ENCODE measurements around the gene RNF213. TPM values are rescaled to one million over a fixed set of nuclear protein-coding genes. Genes with fewer than 3 reads are reported as not detected.
A peak's percentile ranks its signal among the peaks of the same experiment; 100 is the strongest.
"Not testable (repeated sequence)": the region's sequence is repeated elsewhere in the genome, so short reads cannot be mapped to it uniquely, and the experiment has no call there.

The RNF213 gene
- polyA plus RNA-seq, 4 donors: 35.4 to 71.4 (median 53.0) TPM

DNA sequence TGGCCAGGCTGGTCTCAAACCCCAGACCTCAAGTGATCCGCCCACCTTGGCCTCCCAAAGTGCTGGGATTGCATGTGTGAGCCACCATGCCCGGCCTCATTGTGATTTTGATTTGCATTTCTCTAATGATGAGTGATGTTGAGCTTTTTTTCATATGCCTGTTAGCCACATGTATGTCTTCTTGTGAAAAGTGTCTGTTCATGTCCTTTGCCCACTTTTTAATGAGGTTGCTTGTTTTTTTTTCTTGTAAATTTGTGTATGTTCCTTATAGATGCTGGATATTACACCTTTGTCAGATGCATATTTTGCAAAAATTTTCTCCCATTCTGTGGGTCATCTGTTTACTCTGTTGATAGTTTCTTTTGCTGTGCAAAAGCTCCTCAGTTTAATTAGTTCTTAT is 40.1 kb downstream of the RNF213 start:
- not testable (repeated sequence) for FAIRE-seq; H3K4me1 ChIP-seq (ENCODE audit: control insufficient read depth in 3 of 3, insufficient read depth in 2 of 3, low read depth in 1 of 3, low read length in 2 of 3); H3K27ac ChIP-seq (ENCODE audit: low read depth in 1 of 3, low read length in 2 of 3); DNase-seq; H3K4me3 ChIP-seq (ENCODE audit: low read depth in 1 of 3, low read length in 3 of 3); H3K27me3 ChIP-seq (ENCODE audit: control insufficient read depth in 3 of 3, insufficient read depth in 3 of 3, low read length in 3 of 3)
- WGBS, 3 donors: 91 to 93% (median 93%) methylated on average over 2 of the region's 2 CpGs
- peaks cover 21 to 71% (median 37%) of the 10 kb centered on the region in 3 donors for H3K36me3 ChIP-seq (ENCODE audit: control insufficient read depth in 3 of 3, insufficient read depth in 2 of 3, low read depth in 1 of 3, low read length in 3 of 3)
- H3K9me3 ChIP-seq (ENCODE audit: control insufficient read depth in 2 of 2, insufficient read depth in 1 of 2, low read depth in 1 of 2, low read length in 1 of 2): peaks cover 0 to 27% of the 10 kb centered on the region in 2 donors

DNA sequence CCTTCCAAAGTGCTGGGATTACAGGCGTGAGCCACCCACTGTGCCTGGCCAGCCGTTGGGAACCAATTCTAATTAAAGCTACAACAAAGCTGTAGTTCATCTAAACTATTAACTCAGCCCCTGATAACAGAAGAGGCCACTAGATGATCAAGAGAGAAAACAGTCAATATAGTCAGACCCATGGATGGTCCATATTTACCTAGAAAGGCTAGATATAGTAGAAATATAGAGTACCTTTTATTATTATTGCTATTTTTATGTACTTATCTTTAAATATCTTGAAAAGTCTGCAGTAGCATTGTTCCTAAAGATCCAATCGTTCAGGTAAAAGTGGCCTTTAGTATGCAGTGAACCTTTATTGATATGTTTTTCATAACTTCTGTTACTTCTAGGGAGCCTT is 43.2 kb downstream of the RNF213 start:
- no peaks in the 10 kb centered on the region for H3K27me3 ChIP-seq (ENCODE audit: control insufficient read depth in 3 of 3, insufficient read depth in 3 of 3, low read length in 3 of 3)
- peaks cover 22 to 64% (median 31%) of the 10 kb centered on the region in 3 donors for H3K36me3 ChIP-seq (ENCODE audit: control insufficient read depth in 3 of 3, insufficient read depth in 2 of 3, low read depth in 1 of 3, low read length in 3 of 3)
- peaks cover 0 to 27% of the 10 kb centered on the region in 2 donors for H3K9me3 ChIP-seq (ENCODE audit: control insufficient read depth in 2 of 2, insufficient read depth in 1 of 2, low read depth in 1 of 2, low read length in 1 of 2)
- H3K27ac ChIP-seq (ENCODE audit: low read depth in 1 of 3, low read length in 2 of 3): no peak overlapping the region
- WGBS, 3 donors: 94 to 96% (median 95%) methylated on average over 3 of the region's 3 CpGs
- FAIRE-seq: no peak
- H3K4me3 ChIP-seq (ENCODE audit: low read depth in 1 of 3, low read length in 3 of 3): no peak overlapping the region
- peaks cover 0 to 9% (median 0%) of the 10 kb centered on the region in 3 donors for H3K4me1 ChIP-seq (ENCODE audit: control insufficient read depth in 3 of 3, insufficient read depth in 2 of 3, low read depth in 1 of 3, low read length in 2 of 3)
- no peak for DNase-seq

DNA sequence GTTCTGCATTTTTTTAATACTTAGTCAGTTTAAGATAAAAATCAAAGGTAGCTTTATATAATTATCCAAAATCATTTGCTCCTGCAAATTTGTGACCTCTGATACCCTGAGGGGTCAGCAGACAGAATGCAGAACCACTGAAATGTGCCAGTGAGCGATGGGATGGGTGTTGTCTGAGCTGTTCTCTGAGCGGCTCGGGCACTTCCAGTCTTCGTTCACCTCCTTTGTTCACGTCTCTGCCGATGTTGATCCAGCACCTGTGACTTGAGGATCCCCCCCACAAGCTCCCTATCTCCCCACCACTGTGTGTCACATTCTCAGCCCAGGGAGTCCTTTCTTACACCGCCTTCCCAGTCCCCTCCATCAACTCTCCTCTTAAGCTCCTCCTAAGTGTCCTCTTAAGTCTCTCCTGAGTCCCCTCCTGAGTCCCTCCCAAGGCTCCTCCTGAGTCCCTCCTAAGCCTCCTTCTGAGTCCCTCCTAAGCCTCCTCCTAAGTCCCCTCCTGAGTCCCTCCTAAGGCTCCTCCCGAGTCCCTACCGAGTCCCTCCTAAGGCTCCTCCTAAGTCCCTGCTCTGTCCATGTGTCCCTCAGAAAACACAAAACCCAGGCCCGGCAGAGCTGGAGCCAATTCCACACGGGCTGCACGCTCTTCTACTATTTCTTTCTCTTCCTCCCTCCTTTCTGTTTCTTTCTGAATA is 47.5 kb downstream of the RNF213 start:
- 76 to 82% (median 79%) methylated on average over 12 of the region's 12 CpGs for WGBS, 3 donors
- no peaks in the 10 kb centered on the region for H3K27me3 ChIP-seq (ENCODE audit: control insufficient read depth in 3 of 3, insufficient read depth in 3 of 3, low read length in 3 of 3)
- no peak for FAIRE-seq
- H3K36me3 ChIP-seq (ENCODE audit: control insufficient read depth in 3 of 3, insufficient read depth in 2 of 3, low read depth in 1 of 3, low read length in 3 of 3): peaks cover 31 to 88% (median 32%) of the 10 kb centered on the region in 3 donors
- H3K27ac ChIP-seq (ENCODE audit: low read depth in 1 of 3, low read length in 2 of 3): peak overlapping the region in 1 of 3 donors; percentile 42
- H3K4me3 ChIP-seq (ENCODE audit: low read depth in 1 of 3, low read length in 3 of 3): no peak overlapping the region
- H3K9me3 ChIP-seq (ENCODE audit: control insufficient read depth in 2 of 2, insufficient read depth in 1 of 2, low read depth in 1 of 2, low read length in 1 of 2): peaks cover 0 to 18% of the 10 kb centered on the region in 2 donors
- no peak for DNase-seq
- peaks cover 0 to 14% (median 0%) of the 10 kb centered on the region in 3 donors for H3K4me1 ChIP-seq (ENCODE audit: control insufficient read depth in 3 of 3, insufficient read depth in 2 of 3, low read depth in 1 of 3, low read length in 2 of 3)

DNA sequence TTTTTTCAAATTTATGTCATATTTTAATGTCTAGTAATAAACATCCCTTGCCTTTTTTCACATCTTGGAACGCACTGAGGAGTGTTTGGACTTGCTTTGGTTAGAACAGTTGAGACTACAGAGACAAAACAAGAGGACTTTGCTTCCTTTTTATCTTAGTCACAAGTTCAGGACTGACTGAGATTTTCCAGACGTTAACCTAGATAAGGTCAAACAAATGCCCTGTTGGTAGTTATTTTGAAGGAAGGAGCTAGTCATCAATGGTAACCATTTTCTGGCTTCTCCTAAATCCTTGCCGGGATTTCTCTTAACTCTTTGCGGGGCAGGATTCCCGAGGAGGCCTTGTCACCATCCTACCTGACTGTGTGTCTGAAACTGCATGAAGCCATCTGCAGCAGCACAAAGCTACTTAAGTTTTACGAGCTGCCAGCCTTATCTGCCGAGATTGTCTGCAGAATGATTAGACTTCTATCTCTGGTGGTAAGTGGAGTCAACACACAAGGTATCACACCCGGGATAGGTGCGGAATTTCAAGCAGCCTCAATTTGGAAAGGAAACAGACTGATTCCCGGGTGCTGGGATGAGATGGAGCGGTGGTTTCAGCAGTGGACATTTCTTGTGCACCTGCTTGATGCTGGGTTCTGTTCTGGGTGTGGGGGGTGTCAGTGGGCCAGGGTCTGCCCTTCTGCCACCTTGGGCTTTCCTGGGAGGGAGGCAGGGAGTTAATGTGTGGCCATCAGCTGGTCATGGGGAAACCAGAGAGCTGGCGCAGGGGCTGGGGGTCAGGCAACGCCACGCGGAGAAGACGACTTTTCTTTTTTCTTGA is 48.3 kb downstream of the RNF213 start:
- no peak for FAIRE-seq
- WGBS, 3 donors: 54 to 70% (median 69%) methylated on average over 16 of the region's 16 CpGs
- Histone ChIP-seq H3K36me3 (ENCODE audit: control insufficient read depth in 3 of 3, insufficient read depth in 2 of 3, low read depth in 1 of 3, low read length in 3 of 3) (peaks cover 30 to 87% (median 33%) of the 10 kb centered on the region in 3 donors), H3K27me3 (ENCODE audit: control insufficient read depth in 3 of 3, insufficient read depth in 3 of 3, low read length in 3 of 3) (no peaks in the 10 kb centered on the region), H3K4me3 (ENCODE audit: low read depth in 1 of 3, low read length in 3 of 3) (no peak overlapping the region), H3K9me3 (ENCODE audit: control insufficient read depth in 2 of 2, insufficient read depth in 1 of 2, low read depth in 1 of 2, low read length in 1 of 2) (peaks cover 0 to 11% of the 10 kb centered on the region in 2 donors), H3K27ac (ENCODE audit: low read depth in 1 of 3, low read length in 2 of 3) (peak overlapping the region in 1 of 3 donors; percentile 42), H3K4me1 (ENCODE audit: control insufficient read depth in 3 of 3, insufficient read depth in 2 of 3, low read depth in 1 of 3, low read length in 2 of 3) (peaks cover 0 to 14% (median 0%) of the 10 kb centered on the region in 3 donors)
- DNase-seq: peak; percentile 64 to 71

DNA sequence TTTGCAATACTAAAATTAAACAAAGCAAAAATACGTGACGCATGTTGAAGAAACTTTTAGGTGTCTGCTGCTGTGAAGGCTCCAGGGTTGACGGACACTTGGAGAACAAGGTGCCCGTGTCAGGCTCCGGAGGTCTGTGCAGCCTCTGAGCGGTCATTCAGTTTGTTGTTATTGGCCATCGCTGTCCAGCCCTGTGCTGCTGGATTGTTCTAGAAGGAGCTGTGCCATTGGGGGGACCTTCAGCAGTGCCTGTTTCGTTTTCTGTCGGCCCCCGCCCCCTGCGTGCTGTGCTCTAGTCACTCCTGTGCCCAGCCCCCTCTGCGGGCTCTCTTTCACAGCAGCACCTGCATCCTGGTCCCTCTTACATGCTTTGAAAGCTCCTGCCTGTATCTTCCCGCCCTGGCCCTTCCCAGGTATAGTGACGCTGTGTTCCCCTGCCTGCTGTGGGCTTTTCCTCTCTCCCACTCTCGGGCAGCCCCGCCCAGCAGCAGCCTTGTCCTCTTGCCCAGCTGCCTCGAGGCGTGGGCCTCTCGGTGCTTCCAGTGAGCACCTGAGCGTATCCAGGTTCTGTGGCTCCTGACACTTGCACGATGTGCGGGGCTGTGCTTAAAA is 50.7 kb downstream of the RNF213 start:
- Histone ChIP-seq H3K36me3 (ENCODE audit: control insufficient read depth in 3 of 3, insufficient read depth in 2 of 3, low read depth in 1 of 3, low read length in 3 of 3) (peaks cover 20 to 70% (median 26%) of the 10 kb centered on the region in 3 donors), H3K9me3 (ENCODE audit: control insufficient read depth in 2 of 2, insufficient read depth in 1 of 2, low read depth in 1 of 2, low read length in 1 of 2) (no peaks in the 10 kb centered on the region), H3K27ac (ENCODE audit: low read depth in 1 of 3, low read length in 2 of 3) (no peak overlapping the region), H3K27me3 (ENCODE audit: control insufficient read depth in 3 of 3, insufficient read depth in 3 of 3, low read length in 3 of 3) (no peaks in the 10 kb centered on the region), H3K4me3 (ENCODE audit: low read depth in 1 of 3, low read length in 3 of 3) (no peak overlapping the region), H3K4me1 (ENCODE audit: control insufficient read depth in 3 of 3, insufficient read depth in 2 of 3, low read depth in 1 of 3, low read length in 2 of 3) (peaks cover 0 to 14% (median 0%) of the 10 kb centered on the region in 3 donors)
- no peak for DNase-seq
- no peak for FAIRE-seq
- 94 to 95% (median 94%) methylated on average over 22 of the region's 22 CpGs for WGBS, 3 donors

DNA sequence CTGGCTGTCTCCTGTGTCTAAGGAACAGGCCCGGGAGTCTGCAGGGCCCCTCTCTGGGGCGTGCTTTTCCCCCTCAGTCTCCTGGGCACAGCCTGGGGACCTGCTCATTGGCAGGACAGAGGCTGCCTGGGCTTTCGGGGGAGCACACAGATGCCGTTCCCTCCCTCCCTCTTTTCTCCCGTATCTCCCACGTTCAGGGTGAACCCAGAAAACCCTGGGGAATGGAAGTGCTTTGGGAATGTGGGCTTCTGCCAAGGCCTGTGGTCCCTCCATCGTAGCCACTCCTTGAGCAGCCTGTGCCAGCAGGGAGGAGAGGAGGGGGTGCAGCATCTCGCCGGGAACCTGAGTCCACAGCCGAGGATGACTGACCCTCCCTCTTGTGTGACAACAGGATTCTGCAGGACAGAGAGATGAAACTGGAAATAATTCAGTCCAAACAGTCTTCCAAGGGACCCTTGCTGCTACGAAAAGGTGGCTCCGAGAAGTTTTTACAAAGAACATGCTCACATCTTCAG is 52.0 kb downstream of the RNF213 start:
- FAIRE-seq (no peak), DNase-seq (no peak)
- no peaks in the 10 kb centered on the region for H3K27me3 ChIP-seq (ENCODE audit: control insufficient read depth in 3 of 3, insufficient read depth in 3 of 3, low read length in 3 of 3)
- H3K4me3 ChIP-seq (ENCODE audit: low read depth in 1 of 3, low read length in 3 of 3): no peak overlapping the region
- H3K9me3 ChIP-seq (ENCODE audit: control insufficient read depth in 2 of 2, insufficient read depth in 1 of 2, low read depth in 1 of 2, low read length in 1 of 2): no peaks in the 10 kb centered on the region
- H3K4me1 ChIP-seq (ENCODE audit: control insufficient read depth in 3 of 3, insufficient read depth in 2 of 3, low read depth in 1 of 3, low read length in 2 of 3): peaks cover 0 to 14% (median 0%) of the 10 kb centered on the region in 3 donors
- H3K27ac ChIP-seq (ENCODE audit: low read depth in 1 of 3, low read length in 2 of 3): no peak overlapping the region
- WGBS, 3 donors: 96 to 97% (median 97%) methylated on average over 11 to 12 of the region's 12 CpGs
- peaks cover 22 to 76% (median 31%) of the 10 kb centered on the region in 3 donors for H3K36me3 ChIP-seq (ENCODE audit: control insufficient read depth in 3 of 3, insufficient read depth in 2 of 3, low read depth in 1 of 3, low read length in 3 of 3)

DNA sequence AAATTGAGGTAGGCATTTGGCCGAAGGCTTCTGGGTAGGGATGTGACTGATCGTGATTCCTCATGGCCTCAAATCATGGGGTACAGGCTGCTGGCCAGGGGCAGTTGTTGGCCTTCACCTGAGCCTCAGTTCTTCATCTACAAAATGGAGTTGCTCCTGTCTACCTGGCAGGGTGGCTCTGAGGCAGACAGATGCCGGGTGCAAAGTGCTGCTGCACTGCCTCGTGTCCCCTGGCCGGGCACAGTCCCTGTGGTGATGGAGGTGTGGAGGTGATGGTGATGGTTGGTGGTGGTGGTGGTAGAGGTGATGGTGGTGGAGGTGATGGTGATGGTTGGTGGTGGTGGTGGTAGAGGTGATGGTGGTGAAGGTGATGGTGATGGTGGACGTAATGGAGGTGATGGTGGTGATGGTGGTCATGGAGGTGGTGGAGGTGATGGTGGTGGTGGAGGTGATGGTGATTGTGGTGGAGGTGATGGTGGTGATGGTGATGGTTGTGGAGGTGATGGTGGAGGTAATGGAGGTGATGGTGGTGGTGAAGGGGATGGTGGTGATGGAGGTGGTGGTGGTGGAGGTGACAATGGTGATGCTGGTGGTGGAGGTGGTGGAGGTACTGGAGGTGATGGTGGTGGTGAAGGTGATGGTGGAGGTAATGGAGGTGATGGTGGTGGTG is 52.6 kb downstream of the RNF213 start:
- Histone ChIP-seq H3K27ac (ENCODE audit: low read depth in 1 of 3, low read length in 2 of 3) (no peak overlapping the region), H3K36me3 (ENCODE audit: control insufficient read depth in 3 of 3, insufficient read depth in 2 of 3, low read depth in 1 of 3, low read length in 3 of 3) (peaks cover 22 to 76% (median 27%) of the 10 kb centered on the region in 3 donors), H3K4me3 (ENCODE audit: low read depth in 1 of 3, low read length in 3 of 3) (no peak overlapping the region), H3K9me3 (ENCODE audit: control insufficient read depth in 2 of 2, insufficient read depth in 1 of 2, low read depth in 1 of 2, low read length in 1 of 2) (no peaks in the 10 kb centered on the region), H3K4me1 (ENCODE audit: control insufficient read depth in 3 of 3, insufficient read depth in 2 of 3, low read depth in 1 of 3, low read length in 2 of 3) (peaks cover 0 to 8% (median 0%) of the 10 kb centered on the region in 3 donors), H3K27me3 (ENCODE audit: control insufficient read depth in 3 of 3, insufficient read depth in 3 of 3, low read length in 3 of 3) (no peaks in the 10 kb centered on the region)
- FAIRE-seq (no peak), DNase-seq (no peak)
- 97 to 99% (median 97%) methylated on average over 6 of the region's 6 CpGs for WGBS, 3 donors
